ENCODE data around the gene RDH13.

- TF ChIP-seq E2F4 (CRISPR knock-in tag; IDR thresholded peaks at IDR 0.05; ENCODE audit: borderline replicate concordance, low read depth) = no peak
- no peak for TF ChIP-seq CTCF (IDR thresholded peaks at IDR 0.05)
- no peak for TF ChIP-seq TP53 (CRISPR knock-in tag; IDR thresholded peaks at IDR 0.05)
- TF ChIP-seq ATF1 (CRISPR knock-in tag; IDR thresholded peaks at IDR 0.05) = no peak
- no peak for TF ChIP-seq JUN (CRISPR knock-in tag; IDR thresholded peaks at IDR 0.05)
- TF ChIP-seq ZNF138 (CRISPR knock-in tag; conservative IDR thresholded peaks at IDR 0.05) = no peak
- no peak for TF ChIP-seq SP1 (CRISPR knock-in tag; conservative IDR thresholded peaks at IDR 0.05)
Measured at GRCh38 chr19:55095260-55096060, 32.5 kb upstream of the RDH13 start.
